ENCODE data around the gene BTRC.

GRCh38 chr10:101451667-101452069, 97.7 kb downstream of the BTRC start:
- no peak for TF ChIP-seq EZH2phosphoT487 (IDR thresholded peaks at IDR 0.05; ENCODE audit: insufficient read depth, low read depth)
- TF ChIP-seq EZH2 (IDR thresholded peaks at IDR 0.05; ENCODE audit: insufficient read depth, poor library complexity, severe bottlenecking), result no peak
